Central memory CD8-positive, alpha-beta T cell (primary cell): ENCODE data around the gene MYL3.

Experiments
- ATAC-seq: fragments of 150-1000 bp; cut with Tn5 transposase; replicated peaks from 2 replicates; pipeline ENCODE4 v1.10.0; 2022; ENCODE audit warnings: mild to moderate bottlenecking, moderate FRiP score, moderate number of reproducible peaks; ENCODE audit not compliant: poor library complexity, severe bottlenecking; ENCODE audit errors: extremely low read depth
- DNase-seq, 2 donors: peaks; one replicate each; pipeline ENCODE4 v3.0.0; 2021; ENCODE audit warnings: low spot score in 2 of 2
- H3K27ac Mint-ChIP-seq: one replicate; pipeline ENCODE4 v1.8.0; 2022; ENCODE audit warnings: low read depth, mild to moderate bottlenecking, moderate library complexity, mixed read lengths
- H3K27me3 Mint-ChIP-seq: one replicate; pipeline ENCODE4 v1.8.0; 2022; ENCODE audit warnings: mixed read lengths
- H3K36me3 Mint-ChIP-seq: one replicate; pipeline ENCODE4 v1.8.0; 2022; ENCODE audit warnings: mild to moderate bottlenecking, moderate library complexity, mixed read lengths; ENCODE audit not compliant: insufficient read depth
- H3K4me1 Mint-ChIP-seq: one replicate; pipeline ENCODE4 v1.8.0; 2022; ENCODE audit warnings: mixed read lengths
- H3K4me3 Mint-ChIP-seq: one replicate; pipeline ENCODE4 v1.8.0; 2022; ENCODE audit warnings: mild to moderate bottlenecking, moderate library complexity, mixed read lengths
- H3K9me3 Mint-ChIP-seq: one replicate; pipeline ENCODE4 v1.8.0; 2022; ENCODE audit warnings: mixed read lengths

Gene MYL3

GRCh38 chr3:46876313-46877300 lies 13.4 kb upstream of the MYL3 start:
- Mint-ChIP-seq H3K27me3 (peaks cover 46% of the 10 kb centered on the region), H3K9me3 (no peaks in the 10 kb centered on the region), H3K4me3 (no peak overlapping the region), H3K4me1 (no peaks in the 10 kb centered on the region), H3K36me3 (no peaks in the 10 kb centered on the region), H3K27ac (no peak overlapping the region)
- ATAC-seq (no peak), DNase-seq (no peak)

GRCh38 chr3:46875560-46875959 lies 12.3 kb upstream of the MYL3 start:
- no peak overlapping the region for H3K4me3 Mint-ChIP-seq
- no peaks in the 10 kb centered on the region for H3K9me3 Mint-ChIP-seq
- H3K27me3 Mint-ChIP-seq = peaks cover 41% of the 10 kb centered on the region

GRCh38 chr3:46874430-46874829 lies 11.2 kb upstream of the MYL3 start:
- H3K9me3 Mint-ChIP-seq = no peaks in the 10 kb centered on the region
- no peaks in the 10 kb centered on the region for H3K36me3 Mint-ChIP-seq
- DNase-seq = no peak
- peak overlapping the region; percentile 59 for H3K27ac Mint-ChIP-seq
- H3K27me3 Mint-ChIP-seq = peaks cover 37% of the 10 kb centered on the region
- no peak overlapping the region for H3K4me3 Mint-ChIP-seq
- no peak for ATAC-seq
- no peaks in the 10 kb centered on the region for H3K4me1 Mint-ChIP-seq

More at GRCh38 chr3:46875560-46875959, 12.3 kb upstream of the MYL3 start:
- Mint-ChIP-seq H3K36me3 (no peaks in the 10 kb centered on the region), H3K27ac (no peak overlapping the region), H3K4me1 (no peaks in the 10 kb centered on the region)
- DNase-seq (no peak), ATAC-seq (no peak)

GRCh38 chr3:46873521-46873920 lies 10.3 kb upstream of the MYL3 start:
- DNase-seq (no peak), ATAC-seq (no peak)
- no peak overlapping the region for H3K4me3 Mint-ChIP-seq
- H3K9me3 Mint-ChIP-seq = no peaks in the 10 kb centered on the region
- no peaks in the 10 kb centered on the region for H3K36me3 Mint-ChIP-seq
- no peak overlapping the region for H3K27ac Mint-ChIP-seq
- H3K4me1 Mint-ChIP-seq = no peaks in the 10 kb centered on the region
- H3K27me3 Mint-ChIP-seq = peaks cover 30% of the 10 kb centered on the region

- H3K4me3 Mint-ChIP-seq = no peak overlapping the region
- peaks cover 29% of the 10 kb centered on the region for H3K27me3 Mint-ChIP-seq
- no peak overlapping the region for H3K27ac Mint-ChIP-seq
- no peaks in the 10 kb centered on the region for H3K4me1 Mint-ChIP-seq
- no peak for DNase-seq
- no peaks in the 10 kb centered on the region for H3K36me3 Mint-ChIP-seq
- no peaks in the 10 kb centered on the region for H3K9me3 Mint-ChIP-seq
- no peak for ATAC-seq
Measured at GRCh38 chr3:46871222-46871621, 8.0 kb upstream of the MYL3 start.

- no peak for ATAC-seq
- peaks cover 29% of the 10 kb centered on the region for H3K27me3 Mint-ChIP-seq
Measured at GRCh38 chr3:46870651-46871050, 7.4 kb upstream of the MYL3 start.

GRCh38 chr3:46869440-46869839 lies 6.2 kb upstream of the MYL3 start:
- no peak overlapping the region for H3K4me3 Mint-ChIP-seq
- DNase-seq (no peak), ATAC-seq (no peak)
- H3K36me3 Mint-ChIP-seq = no peaks in the 10 kb centered on the region
- no peaks in the 10 kb centered on the region for H3K4me1 Mint-ChIP-seq
- H3K27me3 Mint-ChIP-seq = peaks cover 29% of the 10 kb centered on the region
- H3K27ac Mint-ChIP-seq = no peak overlapping the region
- H3K9me3 Mint-ChIP-seq = no peaks in the 10 kb centered on the region

More at GRCh38 chr3:46870651-46871050, 7.4 kb upstream of the MYL3 start:
- H3K4me1 Mint-ChIP-seq = no peaks in the 10 kb centered on the region
- no peak for DNase-seq
- H3K27ac Mint-ChIP-seq = no peak overlapping the region
- no peaks in the 10 kb centered on the region for H3K36me3 Mint-ChIP-seq
- H3K4me3 Mint-ChIP-seq = no peak overlapping the region
- H3K9me3 Mint-ChIP-seq = no peaks in the 10 kb centered on the region

GRCh38 chr3:46868948-46869347 lies 5.7 kb upstream of the MYL3 start:
- H3K27me3 Mint-ChIP-seq = peaks cover 29% of the 10 kb centered on the region
- H3K27ac Mint-ChIP-seq = no peak overlapping the region
- no peak for ATAC-seq
- H3K4me1 Mint-ChIP-seq = no peaks in the 10 kb centered on the region
- DNase-seq = no peak
- H3K36me3 Mint-ChIP-seq = no peaks in the 10 kb centered on the region
- no peak overlapping the region for H3K4me3 Mint-ChIP-seq
- H3K9me3 Mint-ChIP-seq = no peaks in the 10 kb centered on the region

- DNase-seq = no peak
- Mint-ChIP-seq H3K27ac (no peak overlapping the region), H3K27me3 (peaks cover 24% of the 10 kb centered on the region)
Measured at GRCh38 chr3:46868287-46868686, 5.0 kb upstream of the MYL3 start.

GRCh38 chr3:46867550-46867898 lies 4.3 kb upstream of the MYL3 start:
- no peak for ATAC-seq
- Mint-ChIP-seq H3K27ac (no peak overlapping the region), H3K27me3 (peaks cover 19% of the 10 kb centered on the region), H3K9me3 (no peaks in the 10 kb centered on the region), H3K4me3 (no peak overlapping the region), H3K4me1 (no peaks in the 10 kb centered on the region), H3K36me3 (no peaks in the 10 kb centered on the region)
- DNase-seq = no peak

More at GRCh38 chr3:46868287-46868686, 5.0 kb upstream of the MYL3 start:
- Mint-ChIP-seq H3K9me3 (no peaks in the 10 kb centered on the region), H3K4me1 (no peaks in the 10 kb centered on the region), H3K36me3 (no peaks in the 10 kb centered on the region), H3K4me3 (no peak overlapping the region)
- no peak for ATAC-seq

GRCh38 chr3:46866720-46867549 lies 3.7 kb upstream of the MYL3 start:
- no peak overlapping the region for H3K4me3 Mint-ChIP-seq
- ATAC-seq (peak; percentile 56), DNase-seq (peak; percentile 45 to 85)
- peaks cover 18% of the 10 kb centered on the region for H3K27me3 Mint-ChIP-seq
- no peaks in the 10 kb centered on the region for H3K4me1 Mint-ChIP-seq
- no peak overlapping the region for H3K27ac Mint-ChIP-seq
- H3K9me3 Mint-ChIP-seq = no peaks in the 10 kb centered on the region
- H3K36me3 Mint-ChIP-seq = no peaks in the 10 kb centered on the region

GRCh38 chr3:46866032-46866595 lies 2.9 kb upstream of the MYL3 start:
- Mint-ChIP-seq H3K27ac (no peak overlapping the region), H3K36me3 (no peaks in the 10 kb centered on the region), H3K27me3 (peaks cover 10% of the 10 kb centered on the region), H3K9me3 (no peaks in the 10 kb centered on the region), H3K4me3 (no peak overlapping the region), H3K4me1 (no peaks in the 10 kb centered on the region)
- ATAC-seq (no peak), DNase-seq (no peak)
